Cerebellar nuclear complex (tissue), 1 donor: ENCODE results near the gene SPOCK1.

ENCODE experiments used
- DNase-seq, 2 experiments: peaks; one replicate each; lab custom pipeline; 2025; lab: John Stamatoyannopoulos, UW

SPOCK1 gene

GRCh38 chr5:137148159-137148558 lies 351.0 kb downstream of the SPOCK1 start:
- no peak for DNase-seq

- DNase-seq, result no peak
Measured at GRCh38 chr5:137147346-137147745, 351.8 kb downstream of the SPOCK1 start.

GRCh38 chr5:137146402-137146890 lies 352.7 kb downstream of the SPOCK1 start:
- no peak for DNase-seq

- no peak for DNase-seq
Measured at GRCh38 chr5:137145721-137146120, 353.4 kb downstream of the SPOCK1 start.

- no peak for DNase-seq
Measured at GRCh38 chr5:137144656-137145055, 354.5 kb downstream of the SPOCK1 start.

- no peak for DNase-seq
Measured at GRCh38 chr5:137142764-137143605, 356.1 kb downstream of the SPOCK1 start.

GRCh38 chr5:137142346-137142745 lies 356.8 kb downstream of the SPOCK1 start:
- DNase-seq, result no peak

GRCh38 chr5:137141779-137142178 lies 357.3 kb downstream of the SPOCK1 start:
- no peak for DNase-seq

GRCh38 chr5:137136991-137137632 lies 362.0 kb downstream of the SPOCK1 start:
- DNase-seq, result no peak

GRCh38 chr5:137134920-137135532 lies 364.1 kb downstream of the SPOCK1 start:
- DNase-seq, result no peak

- no peak for DNase-seq
Measured at GRCh38 chr5:137129886-137130680, 369.0 kb downstream of the SPOCK1 start.

GRCh38 chr5:137128012-137128411 lies 371.1 kb downstream of the SPOCK1 start:
- no peak for DNase-seq

GRCh38 chr5:137126829-137127228 lies 372.3 kb downstream of the SPOCK1 start:
- no peak for DNase-seq

GRCh38 chr5:137122558-137122957 lies 376.6 kb downstream of the SPOCK1 start:
- no peak for DNase-seq

- no peak for DNase-seq
Measured at GRCh38 chr5:137122075-137122474, 377.1 kb downstream of the SPOCK1 start.

GRCh38 chr5:137119321-137119720 lies 379.8 kb downstream of the SPOCK1 start:
- DNase-seq, result no peak

GRCh38 chr5:137118629-137119028 lies 380.5 kb downstream of the SPOCK1 start:
- no peak for DNase-seq

- no peak for DNase-seq
Measured at GRCh38 chr5:137115152-137115551, 384.0 kb downstream of the SPOCK1 start.

GRCh38 chr5:137114529-137114928 lies 384.6 kb downstream of the SPOCK1 start:
- no peak for DNase-seq

- DNase-seq, result no peak
Measured at GRCh38 chr5:137113939-137114338, 385.2 kb downstream of the SPOCK1 start.

- no peak for DNase-seq
Measured at GRCh38 chr5:137113161-137113560, 386.0 kb downstream of the SPOCK1 start.
